NCI-H510A (cell line): ENCODE results near the gene MIOX.
"Not testable (repeated sequence)": the region's sequence is repeated elsewhere in the genome, so short reads cannot be mapped to it uniquely, and the experiment has no call there.

Experiments used
- DNase-seq: peaks from one replicate; lab custom pipeline; 2025; lab: John Stamatoyannopoulos, UW

Gene MIOX

DNA sequence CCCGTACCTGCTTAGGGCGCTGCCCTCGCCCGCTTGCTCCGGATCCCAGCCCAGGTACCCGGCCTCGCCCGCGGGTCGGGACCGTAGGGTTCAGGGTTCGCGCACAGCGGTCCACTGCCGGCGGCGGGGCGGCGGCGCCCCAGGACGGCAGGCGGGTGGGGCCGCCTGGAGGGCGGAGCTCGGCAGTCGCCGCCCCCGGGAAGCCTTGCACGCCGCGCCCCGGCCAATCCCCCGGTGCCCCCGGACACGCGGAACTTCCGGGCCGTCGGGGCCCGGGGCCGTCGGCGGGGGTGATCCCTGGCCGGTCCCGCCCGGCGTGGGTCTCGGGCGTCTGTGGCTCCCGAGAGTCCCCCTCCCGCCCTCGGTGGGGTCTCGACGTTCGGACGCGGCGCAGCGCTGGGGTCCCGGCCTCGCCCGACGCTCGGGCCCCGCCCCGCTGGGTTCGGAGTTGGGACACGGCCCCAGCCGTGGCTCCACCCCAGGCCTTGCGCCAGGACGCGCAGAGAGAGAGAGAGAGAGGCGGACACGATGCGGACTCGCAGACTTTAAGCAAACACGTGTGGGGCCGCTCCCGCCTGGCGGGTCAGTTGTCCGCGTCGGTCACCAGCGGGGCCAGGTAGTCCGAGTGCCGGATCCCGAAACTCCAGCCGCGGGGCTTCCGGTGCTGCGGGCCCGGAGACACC, 43.4 kb downstream of the MIOX start, which contains the start of gene TYMP:
Gene TYMP, minus strand, starts transcription at position 116 of the 683 bp plus-strand sequence. CDS start 303 bp downstream, outside the sequence.
- DNase-seq: no peak

DNA sequence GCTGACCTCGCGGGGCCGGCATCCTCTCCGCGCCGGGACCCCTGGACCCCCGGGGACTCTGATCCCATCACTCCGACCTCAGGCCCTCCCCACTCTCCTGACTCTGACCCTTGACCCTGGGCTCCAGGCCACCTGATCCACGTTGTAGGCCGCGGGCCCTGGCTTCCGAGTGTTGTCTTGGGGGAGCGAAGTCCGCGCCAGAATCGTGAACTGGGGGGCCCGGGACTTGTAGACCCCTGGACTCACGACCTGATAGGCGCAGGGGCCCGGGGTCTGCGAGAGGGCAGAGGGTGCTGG, 43.9 kb downstream of the MIOX start:
- no peak for DNase-seq

GRCh38 chr22:50530877-50531545, 44.4 kb downstream of the MIOX start:
- peak; percentile 42 for DNase-seq

GRCh38 chr22:50531546-50531961, 44.9 kb downstream of the MIOX start:
- DNase-seq: no peak

- DNase-seq: no peak
Observed at GRCh38 chr22:50531962-50532674, 45.5 kb downstream of the MIOX start.

DNA sequence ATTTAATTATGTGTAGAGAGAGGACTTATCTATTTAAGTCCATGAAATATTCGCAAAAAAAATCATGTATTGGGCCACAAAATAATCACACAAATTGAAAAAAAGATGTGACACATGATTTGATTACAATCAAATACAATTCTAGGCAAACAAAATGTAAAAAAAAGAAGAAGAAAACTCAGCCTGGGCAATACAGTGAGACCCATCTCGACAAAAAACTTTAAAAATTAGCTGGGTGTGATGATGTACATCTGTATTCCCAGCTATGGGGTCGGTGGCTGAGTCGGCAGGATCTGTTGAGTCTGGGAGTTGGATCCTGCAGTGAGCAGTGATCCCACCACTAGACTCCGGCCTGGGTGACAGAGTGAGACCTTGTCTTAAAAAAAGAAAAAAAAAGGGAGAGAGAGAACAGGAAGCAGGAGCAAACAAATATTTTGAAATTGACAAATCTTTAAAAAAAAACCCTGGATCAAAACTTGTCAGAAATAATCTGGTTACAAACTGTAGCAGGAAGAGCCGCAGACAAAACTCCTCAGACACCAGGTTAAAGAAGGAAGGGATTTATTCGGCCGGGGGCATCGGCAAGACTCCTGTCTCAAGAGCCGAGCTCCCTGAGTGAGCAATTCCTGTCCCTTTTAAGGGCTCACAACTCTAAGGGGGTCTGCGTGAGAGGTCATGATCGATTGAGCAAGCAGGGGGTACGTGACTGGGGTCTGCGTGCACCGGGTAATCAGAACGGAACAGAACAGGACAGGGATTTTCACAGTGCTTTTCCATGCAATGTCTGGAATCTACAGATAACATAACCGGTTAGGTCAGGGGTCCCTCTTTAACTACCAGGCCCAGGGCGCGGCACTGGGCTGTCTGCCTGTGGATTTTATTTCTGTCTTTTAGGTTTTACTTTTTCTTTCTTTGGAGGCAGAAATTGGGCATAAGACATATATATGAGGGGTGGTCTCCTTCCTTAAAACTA, 46.5 kb downstream of the MIOX start:
- no peak for DNase-seq

GRCh38 chr22:50533856-50534711, 47.4 kb downstream of the MIOX start:
- DNase-seq: not testable (repeated sequence)

GRCh38 chr22:50535113-50535512, 48.5 kb downstream of the MIOX start:
- no peak for DNase-seq

DNA sequence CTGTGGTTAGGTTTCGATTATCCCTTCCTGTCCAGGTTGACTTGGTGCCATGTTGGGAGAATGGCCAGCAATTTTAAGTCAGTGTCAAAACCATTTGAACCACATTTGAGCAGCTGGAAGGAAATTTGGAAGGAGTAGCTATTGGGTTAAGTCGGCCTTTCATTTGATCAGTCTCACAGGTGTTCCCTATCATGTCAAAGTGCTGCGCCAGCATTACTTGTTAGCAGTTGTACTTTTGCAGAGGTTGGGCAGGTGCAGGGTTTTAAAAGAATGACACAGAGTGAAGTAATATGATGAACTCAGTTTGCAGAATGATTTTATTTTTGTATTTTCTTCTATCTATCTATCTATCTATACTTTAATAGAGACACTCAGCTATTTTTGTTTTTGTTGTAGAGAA, 49.6 kb downstream of the MIOX start:
- DNase-seq: no peak

GRCh38 chr22:50537765-50538164, 51.1 kb downstream of the MIOX start:
- no peak for DNase-seq
